Measurements from ENCODE around the gene LPCAT3.
"Not testable (repeated sequence)": the region's sequence is repeated elsewhere in the genome, so short reads cannot be mapped to it uniquely, and the experiment has no call there.

LPCAT3 gene, protein sequence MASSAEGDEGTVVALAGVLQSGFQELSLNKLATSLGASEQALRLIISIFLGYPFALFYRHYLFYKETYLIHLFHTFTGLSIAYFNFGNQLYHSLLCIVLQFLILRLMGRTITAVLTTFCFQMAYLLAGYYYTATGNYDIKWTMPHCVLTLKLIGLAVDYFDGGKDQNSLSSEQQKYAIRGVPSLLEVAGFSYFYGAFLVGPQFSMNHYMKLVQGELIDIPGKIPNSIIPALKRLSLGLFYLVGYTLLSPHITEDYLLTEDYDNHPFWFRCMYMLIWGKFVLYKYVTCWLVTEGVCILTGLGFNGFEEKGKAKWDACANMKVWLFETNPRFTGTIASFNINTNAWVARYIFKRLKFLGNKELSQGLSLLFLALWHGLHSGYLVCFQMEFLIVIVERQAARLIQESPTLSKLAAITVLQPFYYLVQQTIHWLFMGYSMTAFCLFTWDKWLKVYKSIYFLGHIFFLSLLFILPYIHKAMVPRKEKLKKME

DNA sequence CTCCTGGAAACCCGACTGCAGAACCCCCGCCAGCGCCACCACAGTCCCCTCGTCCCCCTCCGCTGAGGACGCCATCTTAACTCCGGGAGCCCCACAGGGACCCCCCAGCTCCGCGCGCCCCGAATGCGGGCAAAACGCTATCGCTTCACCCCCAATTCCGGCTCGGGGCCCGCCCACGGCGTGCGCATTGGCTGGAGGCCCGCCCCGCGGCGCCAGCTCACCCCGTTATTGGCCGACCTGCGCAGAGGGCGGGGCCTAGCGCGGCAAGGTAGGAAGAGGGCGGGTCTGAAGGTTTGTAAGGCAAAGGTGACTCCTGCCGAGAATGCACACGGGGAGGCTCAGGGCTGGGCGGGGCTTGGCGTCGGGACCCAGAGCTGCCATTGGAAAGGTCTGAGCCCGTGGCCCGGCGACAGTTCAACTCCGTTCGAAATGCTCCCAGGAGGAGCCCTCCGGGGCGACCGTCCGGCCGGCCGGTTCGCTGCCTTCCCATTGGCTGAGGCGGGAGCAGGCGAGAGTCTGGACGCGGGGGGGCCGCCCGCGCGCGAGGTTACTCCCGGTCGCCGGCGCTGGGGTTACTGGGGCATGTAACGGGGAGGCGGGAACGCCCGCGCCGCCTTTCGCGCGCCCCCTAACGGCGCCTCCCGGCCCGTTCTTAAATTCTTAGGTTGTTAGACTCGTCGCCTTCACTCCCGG lies at the start of gene LPCAT3:
Gene LPCAT3 (minus strand): TSS at position 127 of the 693 bp plus-strand sequence. CDS start 52 bp downstream, at position 75.
- DNase-seq (ENCODE audit: low read depth), result peak; percentile 96

DNA sequence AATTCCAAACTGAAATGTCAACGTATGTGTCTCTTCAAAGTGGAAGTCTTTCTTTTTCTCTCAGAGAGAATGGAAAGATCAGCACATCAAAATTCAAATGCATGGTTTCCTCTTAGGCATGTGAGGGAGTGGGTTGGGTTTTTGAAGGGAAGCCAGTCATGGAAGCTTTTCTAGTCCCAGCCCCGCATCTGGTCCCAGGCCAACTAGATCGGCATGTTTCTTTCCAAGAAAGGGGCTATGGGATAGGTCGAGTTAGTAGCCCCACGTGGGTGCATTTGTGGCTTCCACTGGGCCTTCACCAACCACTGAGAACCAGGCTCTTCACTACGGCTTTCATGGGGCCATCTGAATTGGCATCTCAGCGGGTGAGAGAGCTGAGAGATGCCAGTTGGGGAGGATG lies 48.8 kb upstream of the LPCAT3 start:
- no peak for DNase-seq (ENCODE audit: low read depth)

DNA sequence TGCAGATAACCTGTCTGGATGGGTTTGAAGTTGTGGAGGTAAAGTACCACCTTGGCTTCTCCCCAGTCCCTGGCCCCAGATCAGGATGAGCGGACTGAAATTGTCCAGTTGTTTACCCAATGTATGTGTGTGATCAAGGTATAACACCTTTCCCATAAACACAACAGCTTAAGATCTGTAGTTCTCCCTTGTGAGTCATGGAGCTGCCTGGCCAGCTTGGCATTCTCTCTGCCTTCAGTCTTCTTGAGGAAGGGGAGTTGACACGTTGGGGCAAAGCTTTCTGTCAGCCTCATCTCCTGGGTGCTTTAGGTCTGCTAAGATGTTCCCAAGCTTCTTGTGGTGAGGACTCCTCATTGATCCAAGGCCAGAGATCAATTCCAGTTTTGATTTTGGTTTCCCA lies 48.3 kb upstream of the LPCAT3 start:
- DNase-seq (ENCODE audit: low read depth), result no peak

DNA sequence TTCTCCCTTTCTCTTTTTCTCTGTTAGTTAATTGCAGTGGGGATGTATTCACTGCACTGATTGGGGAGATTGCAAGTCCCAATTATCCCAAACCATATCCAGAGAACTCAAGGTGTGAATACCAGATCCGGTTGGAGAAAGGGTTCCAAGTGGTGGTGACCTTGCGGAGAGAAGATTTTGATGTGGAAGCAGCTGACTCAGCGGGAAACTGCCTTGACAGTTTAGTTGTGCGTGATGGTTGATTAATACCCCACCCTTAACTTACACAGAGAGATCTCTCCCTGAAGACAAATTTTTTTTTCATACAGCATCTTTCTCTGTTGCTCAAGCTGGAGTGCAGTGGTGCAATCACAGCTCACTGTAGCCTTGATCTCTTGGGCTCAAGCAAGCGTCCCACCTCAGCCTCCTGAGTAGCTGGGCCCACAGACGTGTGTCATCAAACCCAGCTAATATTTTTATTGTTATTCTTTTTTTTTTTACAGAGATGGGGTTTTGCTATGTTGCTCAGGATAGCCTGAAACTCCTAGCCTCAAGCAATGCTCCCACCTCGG lies 46.9 kb upstream of the LPCAT3 start:
- DNase-seq (ENCODE audit: low read depth), result no peak

DNA sequence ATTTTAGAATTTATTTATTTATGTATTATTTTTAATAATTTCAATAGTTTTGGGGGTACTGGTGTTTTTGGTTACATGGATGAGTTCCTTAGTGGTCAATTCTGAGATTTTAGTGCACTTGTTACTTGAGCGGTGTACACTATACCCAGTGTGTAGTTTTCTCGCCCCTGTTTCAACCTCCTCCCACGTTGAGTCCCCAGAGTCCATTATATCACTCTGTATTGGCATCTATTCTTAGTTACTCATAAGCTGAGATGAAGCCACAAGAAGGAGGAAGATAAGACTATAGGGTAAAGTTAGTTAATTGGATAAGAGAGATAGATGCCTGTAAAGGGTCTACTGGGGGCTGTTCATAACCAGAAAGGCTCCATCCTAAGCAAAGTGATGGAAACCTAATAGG lies 46.2 kb upstream of the LPCAT3 start:
- no peak for DNase-seq (ENCODE audit: low read depth)

DNA sequence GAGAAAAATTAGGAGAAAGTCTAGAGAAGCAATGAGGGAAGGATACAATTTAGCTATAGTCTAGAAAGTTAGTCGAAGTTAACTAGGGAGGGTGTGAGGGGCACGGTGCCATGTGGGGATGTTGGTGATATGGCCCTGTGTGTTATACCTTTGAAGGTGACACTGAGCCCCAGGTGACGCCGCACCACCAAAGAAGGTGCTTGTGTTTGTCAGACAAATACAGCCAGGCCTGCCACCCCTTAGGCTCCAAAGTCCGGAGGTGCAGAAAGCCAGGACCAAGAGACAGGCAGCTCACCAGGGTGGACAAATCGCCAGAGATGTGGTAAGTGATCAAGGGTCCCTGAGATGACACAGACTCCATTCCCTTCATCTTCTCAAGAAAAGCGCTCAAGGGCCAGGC lies 43.3 kb upstream of the LPCAT3 start:
- no peak for DNase-seq (ENCODE audit: low read depth)

DNA sequence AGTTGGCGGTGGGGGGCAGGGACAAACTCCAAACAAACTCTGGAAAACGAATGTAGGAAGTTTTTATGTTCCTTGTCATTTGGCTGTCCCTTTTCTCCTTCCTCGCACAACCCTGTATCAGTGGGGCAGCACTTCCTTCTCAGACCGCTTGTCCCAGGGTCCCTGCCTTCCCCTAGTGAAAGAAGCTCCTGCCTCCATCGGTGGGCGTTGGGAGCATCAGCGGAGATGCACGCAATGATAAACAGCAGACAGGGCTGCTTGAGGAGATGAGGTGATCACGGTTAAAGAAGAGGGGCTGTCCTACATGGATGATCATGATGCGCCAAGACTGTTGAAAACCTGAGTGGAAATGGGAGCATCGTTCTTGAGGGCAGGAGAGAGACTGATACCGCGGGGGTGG lies 42.9 kb upstream of the LPCAT3 start:
- DNase-seq (ENCODE audit: low read depth), result no peak

DNA sequence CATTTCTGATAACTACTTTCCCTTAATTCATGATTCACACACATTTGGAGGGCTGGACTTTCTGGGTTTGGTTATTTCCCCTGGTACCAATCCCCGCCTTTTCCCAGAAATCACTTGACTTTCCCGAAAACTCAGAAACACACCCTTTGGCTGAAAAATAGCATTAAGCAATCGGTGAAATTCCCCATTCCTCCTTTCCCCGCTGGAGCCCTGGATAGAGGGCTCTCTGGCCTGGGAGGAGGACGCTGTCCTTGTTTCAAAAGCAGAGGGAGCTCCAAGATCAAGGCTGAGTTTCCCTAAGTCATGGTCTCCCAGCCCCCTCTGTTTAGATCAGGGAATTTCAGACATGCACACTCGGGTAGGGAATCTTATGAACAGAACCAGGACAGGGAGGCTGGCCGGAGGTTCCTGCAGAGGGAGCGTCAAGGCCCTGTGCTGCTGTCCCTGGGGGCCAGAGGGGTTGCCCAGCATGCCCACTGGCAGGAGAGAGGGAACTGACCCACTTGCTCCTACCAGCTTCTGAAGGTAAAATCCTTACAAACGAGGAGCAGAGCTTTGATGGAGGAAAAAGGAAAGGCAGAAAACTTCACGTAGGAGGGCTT lies 42.2 kb upstream of the LPCAT3 start, which contains the start of gene C1S:
Gene C1S (plus strand): TSS at position 366 of the 602 bp plus-strand sequence. CDS start 1,195 bp downstream, outside the sequence.
- DNase-seq (ENCODE audit: low read depth), result peak; percentile 95

DNA sequence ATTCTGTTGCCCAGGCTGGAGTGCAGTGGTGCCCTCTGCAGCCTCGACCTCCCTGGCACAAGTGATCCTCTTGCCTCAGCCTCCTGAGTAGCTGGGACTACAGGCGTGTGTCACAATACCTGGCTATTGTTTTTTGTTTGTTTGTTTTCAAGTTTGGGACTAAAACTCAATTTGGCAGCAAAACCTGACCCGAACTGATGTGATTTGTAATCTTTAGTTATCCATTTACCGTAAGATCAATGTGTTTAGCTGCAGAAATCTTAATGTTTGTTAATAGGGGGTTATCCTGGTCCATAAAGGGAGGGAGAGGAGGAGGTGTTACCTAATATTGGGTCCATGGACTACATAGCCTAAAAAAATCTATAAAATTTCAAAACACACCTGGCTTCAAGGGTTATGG lies 41.5 kb upstream of the LPCAT3 start:
- no peak for DNase-seq (ENCODE audit: low read depth)

DNA sequence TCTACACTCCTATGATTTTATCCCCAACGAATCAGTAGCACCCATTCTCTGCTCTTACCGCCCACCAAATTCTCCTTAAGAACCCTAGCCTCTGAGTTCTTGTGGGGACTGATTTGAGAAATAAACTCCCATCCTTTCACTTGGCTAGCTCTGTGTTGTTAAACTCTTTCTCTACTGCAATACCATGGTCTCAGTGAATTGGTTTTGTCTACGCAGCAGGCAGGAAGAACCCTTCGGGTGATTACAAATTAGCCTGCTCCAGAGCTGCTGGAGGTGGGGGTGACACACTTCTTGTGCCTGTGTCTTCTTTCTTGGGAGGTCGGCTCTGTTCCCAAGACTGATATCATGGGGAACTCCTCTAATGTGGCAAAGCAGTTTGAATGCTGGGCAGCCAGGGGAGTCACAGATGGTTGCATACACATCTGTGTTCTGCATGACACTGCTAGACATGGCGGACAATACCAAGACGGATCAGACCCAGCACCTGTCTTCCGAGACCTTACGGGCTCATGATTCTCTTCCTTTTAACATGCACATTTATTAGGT lies 40.6 kb upstream of the LPCAT3 start:
- no peak for DNase-seq (ENCODE audit: low read depth)

DNA sequence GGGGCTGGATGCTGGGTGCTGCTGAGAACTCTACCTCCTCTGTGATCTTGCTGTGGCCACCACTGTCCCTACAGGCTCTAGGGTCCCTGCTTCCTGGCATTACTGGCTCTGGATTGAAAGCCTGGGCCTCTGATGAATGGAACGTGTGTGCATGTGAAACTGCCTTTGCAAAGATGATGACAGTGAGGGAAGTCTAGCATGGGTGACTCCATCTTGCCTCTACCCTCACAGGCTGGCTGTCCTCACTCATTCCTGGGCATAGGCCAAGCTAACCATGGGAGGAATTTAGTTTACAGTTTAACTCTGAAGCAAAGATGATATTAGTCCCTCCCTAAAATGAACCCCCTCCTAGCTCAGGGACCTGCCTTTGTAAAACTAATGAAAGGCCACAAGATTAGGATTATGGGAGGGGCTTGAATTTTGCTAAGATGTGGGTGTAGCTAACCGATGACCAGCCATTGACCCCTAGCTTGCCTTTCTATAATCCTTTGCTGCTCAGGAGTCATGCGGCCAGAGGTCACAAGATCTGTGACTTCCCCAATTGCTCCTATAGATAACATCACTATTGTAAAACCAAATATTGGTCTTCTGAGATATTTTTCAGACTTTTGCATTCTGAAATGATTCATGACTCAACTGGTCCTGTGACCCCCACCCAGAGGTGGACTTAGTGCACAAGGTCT lies 40.0 kb upstream of the LPCAT3 start:
- no peak for DNase-seq (ENCODE audit: low read depth)

DNA sequence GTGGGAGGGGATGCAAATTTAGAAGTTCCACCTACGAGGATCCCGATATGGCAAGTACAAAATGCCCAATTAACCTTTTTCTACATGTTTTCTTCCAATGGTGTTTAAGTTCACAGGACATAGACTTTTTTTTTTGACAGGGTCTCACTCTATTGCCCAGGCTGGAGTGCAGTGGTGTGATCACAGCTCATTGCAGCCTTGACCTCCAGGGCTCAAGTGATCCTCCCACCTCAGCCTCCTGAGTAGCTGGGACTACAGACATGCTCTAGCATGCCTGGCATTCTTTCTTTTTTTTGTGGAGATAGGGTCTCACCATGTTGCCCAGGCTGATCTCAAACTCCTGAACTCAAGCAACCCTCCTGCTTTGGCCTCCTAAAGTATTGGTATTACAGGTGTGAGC lies 37.5 kb upstream of the LPCAT3 start:
- DNase-seq (ENCODE audit: low read depth), result not testable (repeated sequence)

DNA sequence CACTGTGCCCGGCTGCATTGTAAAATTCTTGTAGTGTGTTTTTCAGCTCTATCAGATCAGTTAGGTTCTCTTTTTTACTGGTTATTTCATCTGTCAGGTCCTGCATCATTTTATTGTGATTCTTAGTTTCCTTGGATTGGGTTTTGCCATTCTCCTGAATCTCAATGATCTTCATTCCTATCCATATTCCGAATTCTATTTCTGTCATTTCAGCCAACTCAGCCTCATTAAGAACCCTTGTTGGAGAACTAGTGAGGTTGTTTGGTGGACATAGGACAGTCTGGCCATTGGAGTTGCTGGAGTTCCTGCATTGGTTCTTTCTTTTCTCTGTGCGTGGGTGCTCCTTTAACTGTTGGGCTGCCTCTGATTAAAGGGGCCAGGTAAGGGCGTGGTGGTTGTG lies 36.6 kb upstream of the LPCAT3 start:
- no peak for DNase-seq (ENCODE audit: low read depth)

DNA sequence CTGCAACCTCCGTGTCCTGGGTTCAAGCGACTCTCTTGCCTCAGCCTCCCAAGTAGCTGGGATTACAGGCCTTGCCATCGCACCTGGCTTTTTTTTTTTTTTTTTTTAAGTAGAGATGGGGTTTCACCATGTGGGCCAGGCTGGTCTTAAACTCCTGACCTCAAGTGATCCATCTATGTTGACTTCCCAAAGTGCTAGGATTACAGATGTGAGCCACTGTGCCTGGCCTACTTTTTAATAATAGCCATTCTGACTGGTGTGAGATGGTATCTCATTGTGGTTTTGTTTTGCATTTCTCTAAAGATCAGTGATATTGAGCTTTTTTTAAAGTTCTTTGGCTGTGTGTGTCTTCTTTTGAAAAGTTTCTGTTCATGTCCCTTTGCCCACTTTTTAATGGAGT lies 31.7 kb upstream of the LPCAT3 start:
- DNase-seq (ENCODE audit: low read depth), result not testable (repeated sequence)

DNA sequence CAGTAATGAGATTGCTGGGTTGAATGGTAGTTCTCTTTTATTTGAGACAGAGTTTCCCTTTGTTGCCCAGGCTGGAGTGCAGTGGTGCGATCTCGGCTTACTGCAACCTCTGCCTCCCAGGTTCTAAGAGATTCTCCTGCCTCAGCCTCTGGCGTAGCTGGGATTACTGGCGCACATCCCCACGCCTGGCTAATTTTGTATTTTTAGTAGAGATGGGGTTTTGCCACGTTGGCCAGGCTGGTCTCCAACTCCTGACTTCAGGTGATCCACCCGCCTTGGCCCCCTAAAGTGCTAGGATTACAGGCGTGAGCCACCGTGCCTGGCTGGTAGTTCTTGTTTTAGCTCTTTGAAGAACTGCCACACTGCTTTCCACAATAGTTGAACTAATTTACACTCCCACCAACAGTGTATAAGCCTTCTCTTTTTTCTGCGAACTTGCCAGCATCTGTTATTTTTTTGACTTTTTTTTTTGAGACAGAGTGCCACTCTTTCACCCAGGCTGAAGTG lies 31.2 kb upstream of the LPCAT3 start:
- not testable (repeated sequence) for DNase-seq (ENCODE audit: low read depth)

DNA sequence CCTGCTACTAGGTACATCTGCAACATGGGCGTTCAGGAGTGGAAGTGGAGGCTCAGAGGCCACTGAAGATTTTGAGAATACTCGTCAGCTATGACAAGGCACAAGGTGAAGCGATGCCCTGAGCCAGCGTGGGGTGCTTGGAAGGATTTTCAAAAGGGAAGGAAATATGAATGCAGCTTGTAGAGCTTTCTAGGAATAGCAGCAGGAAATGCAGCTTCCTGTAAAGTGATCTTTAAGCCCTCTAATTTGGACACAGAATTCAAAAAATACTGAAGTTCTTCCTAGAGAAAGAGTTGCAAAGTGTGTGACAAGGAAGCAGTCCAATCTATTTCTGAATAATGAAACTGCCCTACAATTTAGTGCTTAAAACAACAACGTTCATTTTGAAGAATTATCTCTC lies 29.0 kb upstream of the LPCAT3 start:
- no peak for DNase-seq (ENCODE audit: low read depth)

DNA sequence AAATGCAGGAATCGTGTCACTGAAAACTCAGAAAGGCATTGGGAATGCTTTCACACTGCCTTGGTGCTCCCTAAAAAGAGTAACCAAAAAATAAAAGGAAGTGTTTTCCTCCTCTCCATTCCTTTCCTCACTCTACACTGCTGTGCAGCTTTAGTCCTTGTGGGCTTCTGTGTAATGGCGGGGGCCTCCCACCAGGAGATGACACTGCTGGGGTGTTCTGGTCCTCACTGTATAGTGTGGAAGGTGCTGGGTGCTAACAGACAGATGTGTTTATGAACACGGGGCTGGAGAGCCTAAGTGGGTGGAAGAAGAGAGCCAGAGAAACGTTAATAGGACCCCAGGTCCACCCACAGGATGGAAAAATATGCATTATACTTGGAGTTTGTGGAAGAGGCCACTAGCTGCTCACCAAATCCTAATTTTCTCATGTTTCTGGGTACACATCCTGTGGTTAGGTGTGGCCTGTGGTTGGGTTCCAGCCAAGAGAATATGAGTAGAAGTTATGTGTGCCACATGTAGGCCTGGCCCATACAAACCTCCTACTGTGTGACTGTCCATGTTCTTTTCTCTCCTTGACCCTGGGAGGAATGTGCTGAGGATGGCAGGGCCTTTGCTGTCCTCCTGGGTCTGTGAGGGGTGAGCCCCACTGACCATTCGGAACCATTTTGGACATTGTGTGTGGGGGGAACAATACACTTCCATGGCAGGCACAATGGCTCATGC lies 28.3 kb upstream of the LPCAT3 start:
- DNase-seq (ENCODE audit: low read depth), result no peak

DNA sequence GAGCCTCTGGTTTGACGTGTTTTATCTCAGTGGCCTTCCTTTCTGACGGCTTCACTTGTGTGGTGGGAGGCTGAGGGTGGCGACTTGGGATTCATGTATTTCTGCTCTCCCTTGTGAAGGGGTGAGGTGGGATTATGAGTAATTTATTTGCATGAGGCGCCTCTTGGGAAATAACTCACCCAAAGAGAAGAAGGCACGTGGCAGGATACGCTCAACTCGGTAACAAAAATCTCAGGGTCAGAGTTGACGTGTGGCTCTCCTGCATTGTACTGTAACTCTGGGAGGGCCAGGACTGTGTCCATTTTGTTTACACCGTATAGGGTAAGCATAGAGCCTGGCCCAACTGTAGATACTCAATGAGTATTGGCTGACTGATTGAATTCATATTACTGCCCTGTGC lies 27.6 kb upstream of the LPCAT3 start:
- no peak for DNase-seq (ENCODE audit: low read depth)

DNA sequence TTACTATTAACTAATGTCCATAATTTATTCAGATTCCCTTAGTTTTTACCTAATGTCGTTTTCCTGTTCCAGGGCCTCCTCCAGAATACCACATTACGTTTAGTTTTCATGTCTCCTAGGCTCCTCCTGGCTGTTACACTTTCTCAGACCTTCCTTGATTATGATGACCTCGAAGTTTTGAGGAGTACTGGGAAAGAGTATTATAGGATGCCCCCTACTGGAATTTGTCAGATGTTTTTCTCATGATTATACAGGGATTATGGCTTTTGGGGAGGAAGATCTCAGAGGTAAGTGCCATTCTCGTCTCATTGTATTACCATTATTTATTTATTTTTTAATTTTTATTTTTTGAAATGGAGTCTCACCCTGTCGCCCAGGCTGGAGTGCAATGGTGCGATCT lies 24.6 kb upstream of the LPCAT3 start:
- peak; percentile 35 for DNase-seq (ENCODE audit: low read depth)

DNA sequence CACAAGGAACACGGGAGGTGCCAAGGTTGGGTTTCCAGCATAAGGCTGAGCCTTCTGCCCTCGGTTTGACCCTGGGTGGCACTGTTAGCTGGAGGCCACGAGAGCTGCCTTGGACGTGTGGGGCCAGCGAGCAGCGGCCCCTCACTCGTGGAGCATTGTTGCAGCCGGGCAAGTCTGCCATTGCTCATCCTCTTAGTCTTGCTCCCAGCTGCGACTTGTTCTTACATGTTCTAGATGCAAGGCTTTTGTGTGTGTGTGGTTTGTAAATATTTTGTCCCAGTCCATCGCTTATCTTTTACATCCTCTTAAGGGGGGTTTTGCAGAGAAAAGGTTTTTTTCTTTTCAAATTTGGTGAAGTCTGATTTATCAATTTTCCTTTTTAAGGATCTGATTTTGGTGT lies 21.1 kb upstream of the LPCAT3 start:
- no peak for DNase-seq (ENCODE audit: low read depth)

DNA sequence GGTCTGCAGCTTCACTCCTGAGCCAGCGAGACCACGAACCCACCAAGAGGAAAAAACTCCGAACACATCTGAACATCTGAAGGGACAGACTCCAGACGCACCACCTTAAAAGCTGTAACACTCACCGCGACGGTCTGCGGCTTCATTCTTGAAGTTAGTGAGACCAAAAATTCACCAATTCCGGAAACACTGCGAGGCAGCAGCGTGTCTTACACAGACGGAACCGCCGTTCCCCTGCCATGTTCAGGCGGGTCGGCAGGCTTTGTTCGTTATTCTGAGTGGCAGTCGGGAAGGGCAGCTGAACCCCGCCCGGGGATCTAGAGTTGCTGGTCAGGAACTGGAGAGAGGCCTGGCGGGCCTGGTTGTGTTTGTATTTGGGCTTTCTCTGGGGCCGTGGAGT lies 20.3 kb upstream of the LPCAT3 start:
- no peak for DNase-seq (ENCODE audit: low read depth)

Data from iris pigment epithelial cell (primary cell).